ENCODE results near the gene SLC1A7.

SLC1A7 gene

GRCh38 chr1:53140451-53140850, 2.0 kb downstream of the SLC1A7 start:
- Histone ChIP-seq H3F3A (ENCODE audit: insufficient read depth, low read length) (no peaks in the 10 kb centered on the region), H3K79me2 (ENCODE audit: insufficient read depth, low read length) (no peaks in the 10 kb centered on the region), H3K9me2 (ENCODE audit: low read depth, low read length) (no peaks in the 10 kb centered on the region), H3K9me3 (ENCODE audit: low read length) (peaks cover 7% of the 10 kb centered on the region; the same call in 1 of the 2 replicates), H3K9ac (ENCODE audit: low read length) (no peak overlapping the region), H3K27me3 (ENCODE audit: insufficient read depth, low read length) (no peaks in the 10 kb centered on the region), H3K4me2 (ENCODE audit: low read length) (no peak overlapping the region), H3K4me1 (ENCODE audit: insufficient read depth, low read length, severe bottlenecking) (no peaks in the 10 kb centered on the region), H4K20me1 (ENCODE audit: insufficient read depth, low read length) (no peaks in the 10 kb centered on the region), H2AFZ (ENCODE audit: low read length) (no peak overlapping the region), H3K27ac (ENCODE audit: low read depth, low read length, poor library complexity, severe bottlenecking) (no peak overlapping the region), H3K36me3 (ENCODE audit: insufficient read depth, low read length) (no peaks in the 10 kb centered on the region; the same call in 1 of the 2 replicates), H3K4me3 (ENCODE audit: low read depth, low read length, poor library complexity, severe bottlenecking) (no peak overlapping the region)
- TF ChIP-seq EZH2 (IDR thresholded peaks at IDR 0.05; ENCODE audit: borderline replicate concordance, low read length) (no peak), CTCF (IDR thresholded peaks at IDR 0.05; ENCODE audit: low read length) (no peak)

- Histone ChIP-seq H3K27ac (ENCODE audit: low read depth, low read length, poor library complexity, severe bottlenecking) (no peak overlapping the region), H4K20me1 (ENCODE audit: insufficient read depth, low read length) (no peaks in the 10 kb centered on the region), H3K36me3 (ENCODE audit: insufficient read depth, low read length) (no peaks in the 10 kb centered on the region; the same call in 1 of the 2 replicates), H2AFZ (ENCODE audit: low read length) (no peak overlapping the region), H3K9me3 (ENCODE audit: low read length) (peaks cover 7% of the 10 kb centered on the region; the same call in 1 of the 2 replicates), H3K9ac (ENCODE audit: low read length) (no peak overlapping the region), H3K4me3 (ENCODE audit: low read depth, low read length, poor library complexity, severe bottlenecking) (no peak overlapping the region), H3K4me1 (ENCODE audit: insufficient read depth, low read length, severe bottlenecking) (no peaks in the 10 kb centered on the region), H3K27me3 (ENCODE audit: insufficient read depth, low read length) (no peaks in the 10 kb centered on the region), H3F3A (ENCODE audit: insufficient read depth, low read length) (no peaks in the 10 kb centered on the region), H3K4me2 (ENCODE audit: low read length) (no peak overlapping the region), H3K9me2 (ENCODE audit: low read depth, low read length) (no peaks in the 10 kb centered on the region), H3K79me2 (ENCODE audit: insufficient read depth, low read length) (no peaks in the 10 kb centered on the region)
- TF ChIP-seq EZH2 (IDR thresholded peaks at IDR 0.05; ENCODE audit: borderline replicate concordance, low read length) (no peak), CTCF (IDR thresholded peaks at IDR 0.05; ENCODE audit: low read length) (no peak)
These were observed 2.5 kb downstream of the SLC1A7 start for GRCh38 chr1:53139951-53140361.

GRCh38 chr1:53138991-53139884, 3.2 kb downstream of the SLC1A7 start:
- TF ChIP-seq CTCF (IDR thresholded peaks at IDR 0.05; ENCODE audit: low read length) (no peak), EZH2 (IDR thresholded peaks at IDR 0.05; ENCODE audit: borderline replicate concordance, low read length) (no peak)
- no peaks in the 10 kb centered on the region; the same call in 1 of the 2 replicates for H3K36me3 ChIP-seq (ENCODE audit: insufficient read depth, low read length)
- no peak overlapping the region for H3K27ac ChIP-seq (ENCODE audit: low read depth, low read length, poor library complexity, severe bottlenecking)
- no peaks in the 10 kb centered on the region for H4K20me1 ChIP-seq (ENCODE audit: insufficient read depth, low read length)
- H3K9me3 ChIP-seq (ENCODE audit: low read length): peaks cover 7% of the 10 kb centered on the region; the same call in 1 of the 2 replicates
- H3K27me3 ChIP-seq (ENCODE audit: insufficient read depth, low read length): no peaks in the 10 kb centered on the region
- H3K9ac ChIP-seq (ENCODE audit: low read length): no peak overlapping the region
- no peaks in the 10 kb centered on the region for H3F3A ChIP-seq (ENCODE audit: insufficient read depth, low read length)
- no peak overlapping the region for H3K4me3 ChIP-seq (ENCODE audit: low read depth, low read length, poor library complexity, severe bottlenecking)
- H3K4me1 ChIP-seq (ENCODE audit: insufficient read depth, low read length, severe bottlenecking): no peaks in the 10 kb centered on the region
- H3K9me2 ChIP-seq (ENCODE audit: low read depth, low read length): no peaks in the 10 kb centered on the region
- no peak overlapping the region for H2AFZ ChIP-seq (ENCODE audit: low read length)
- no peak overlapping the region for H3K4me2 ChIP-seq (ENCODE audit: low read length)
- H3K79me2 ChIP-seq (ENCODE audit: insufficient read depth, low read length): no peaks in the 10 kb centered on the region

Measured in OCI-LY1 (cell line).